Stimulated activated CD4-positive, alpha-beta T cell treated with anti-CD3 and anti-CD28 coated beads, Interleukin-4, amount 100 ng/mL, for 1 hour (primary cell): ENCODE results near the gene PRR32.
"Not testable (repeated sequence)": the region's sequence is repeated elsewhere in the genome, so short reads cannot be mapped to it uniquely, and the experiment has no call there.

ENCODE experiments used
- DNase-seq: peaks from one replicate; pipeline ENCODE4 v3.0.0-alpha.2; 2020

Gene PRR32, protein sequence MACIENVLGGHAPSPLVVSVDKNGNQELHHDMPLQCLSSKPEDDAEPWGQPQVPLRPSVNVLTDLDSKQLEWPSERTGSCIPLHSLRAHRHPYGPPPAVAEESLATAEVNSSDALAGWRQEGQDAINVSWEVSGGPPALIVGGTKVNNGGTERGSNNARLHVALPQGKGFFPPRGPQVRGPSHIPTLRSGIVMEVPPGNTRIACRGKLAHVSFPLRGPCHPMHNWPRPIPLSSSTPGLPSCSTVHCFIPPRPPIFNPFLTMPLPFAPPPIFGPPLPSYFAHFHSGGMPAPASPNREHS

DNA sequence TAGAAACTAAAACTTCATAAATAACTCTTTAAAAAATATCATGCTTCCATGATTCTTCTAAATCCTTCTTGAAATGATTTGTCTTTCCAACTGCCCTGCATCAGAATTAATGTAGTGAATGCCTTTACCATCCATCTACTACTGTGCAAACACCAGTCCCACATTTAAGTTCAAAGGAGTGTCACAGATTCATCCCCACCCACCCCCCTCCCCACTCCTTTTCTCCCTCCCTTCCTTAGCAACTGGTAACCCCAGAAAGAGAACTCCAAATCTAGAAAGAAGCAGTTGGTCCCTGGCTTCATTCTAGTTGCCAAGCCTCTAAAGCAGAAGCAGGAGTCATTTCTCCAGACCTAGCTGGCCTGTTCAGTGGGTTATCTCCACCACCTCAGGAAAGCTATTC is at the start of gene PRR32:
TSS of gene PRR32 (plus strand) at position 301 of the 400 bp plus-strand sequence. CDS start 115 bp downstream, outside the sequence.
- DNase-seq: no peak

DNA sequence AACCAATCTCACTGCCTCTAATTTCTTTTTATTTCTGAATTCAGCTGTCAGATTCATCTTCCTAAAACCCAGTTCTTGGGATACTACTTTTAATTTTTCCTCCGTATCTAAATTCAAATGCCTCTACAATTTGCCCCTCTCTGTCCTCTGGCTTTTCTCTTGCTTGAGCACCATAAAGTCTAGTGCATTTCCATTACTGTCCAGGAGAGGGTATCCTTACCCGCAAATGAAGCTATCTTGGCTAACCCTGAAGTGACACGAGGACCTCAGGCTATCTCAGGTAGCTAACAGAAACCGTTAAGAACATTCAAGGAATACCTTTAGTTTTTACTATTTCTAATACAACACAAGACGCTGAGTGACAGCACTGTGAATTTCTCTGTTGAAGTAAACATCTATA is 49.4 kb upstream of the PRR32 start:
- DNase-seq: no peak

GRCh38 chrX:126785539-126785938 is 34.0 kb upstream of the PRR32 start:
- DNase-seq: no peak

- no peak for DNase-seq
Observed at GRCh38 chrX:126799059-126799458, 20.5 kb upstream of the PRR32 start.

GRCh38 chrX:126806784-126807183 is 12.7 kb upstream of the PRR32 start:
- not testable (repeated sequence) for DNase-seq

- no peak for DNase-seq
Observed at GRCh38 chrX:126815806-126816205, 3.7 kb upstream of the PRR32 start.

DNA sequence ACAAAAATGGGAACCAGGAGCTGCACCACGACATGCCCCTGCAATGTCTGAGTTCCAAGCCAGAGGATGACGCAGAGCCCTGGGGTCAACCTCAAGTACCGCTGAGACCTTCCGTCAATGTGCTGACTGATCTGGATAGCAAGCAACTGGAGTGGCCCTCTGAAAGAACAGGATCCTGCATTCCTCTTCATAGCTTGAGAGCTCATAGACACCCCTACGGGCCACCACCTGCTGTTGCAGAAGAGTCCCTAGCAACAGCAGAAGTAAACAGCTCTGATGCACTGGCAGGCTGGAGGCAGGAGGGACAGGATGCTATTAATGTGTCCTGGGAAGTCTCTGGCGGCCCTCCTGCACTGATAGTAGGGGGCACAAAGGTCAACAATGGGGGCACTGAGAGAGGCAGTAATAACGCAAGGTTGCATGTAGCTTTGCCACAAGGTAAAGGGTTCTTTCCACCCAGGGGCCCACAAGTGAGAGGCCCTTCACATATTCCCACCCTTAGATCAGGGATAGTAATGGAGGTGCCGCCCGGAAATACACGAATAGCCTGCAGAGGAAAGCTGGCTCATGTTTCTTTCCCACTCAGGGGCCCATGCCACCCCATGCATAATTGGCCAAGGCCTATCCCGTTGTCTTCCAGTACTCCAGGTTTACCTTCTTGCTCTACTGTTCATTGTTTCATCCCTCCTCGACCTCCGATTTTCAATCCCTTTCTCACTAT is 1.3 kb downstream of the PRR32 start:
- no peak for DNase-seq

DNA sequence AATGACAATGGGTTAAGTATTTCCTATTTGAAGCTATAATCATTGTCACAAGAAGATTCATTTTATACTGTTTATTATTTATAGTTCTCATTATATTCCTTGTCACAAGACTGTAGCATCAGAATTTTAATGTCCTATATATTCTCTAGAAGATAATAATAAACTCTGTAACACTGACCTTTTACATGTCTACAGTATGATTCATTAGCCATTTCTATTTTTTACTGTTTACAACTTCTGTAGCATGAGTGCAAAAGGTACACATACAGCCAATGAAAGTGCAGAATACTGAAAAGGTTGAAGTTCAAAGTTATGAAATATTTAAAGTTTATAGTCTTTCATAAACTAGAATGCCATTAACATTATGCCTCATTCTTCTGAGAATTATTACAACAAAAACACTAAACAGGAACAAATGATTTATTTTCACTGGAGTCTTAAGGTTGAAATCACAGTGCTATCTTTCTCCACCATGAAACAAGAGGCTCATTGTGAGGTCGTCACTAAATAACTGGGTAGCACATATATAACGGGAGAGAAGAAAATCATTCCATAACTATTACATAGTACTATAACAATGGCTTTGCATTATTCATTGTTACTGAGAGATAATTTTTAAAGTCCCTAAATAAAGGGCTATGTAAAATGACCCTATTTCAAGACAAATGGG is 4.9 kb downstream of the PRR32 start:
- no peak for DNase-seq

DNA sequence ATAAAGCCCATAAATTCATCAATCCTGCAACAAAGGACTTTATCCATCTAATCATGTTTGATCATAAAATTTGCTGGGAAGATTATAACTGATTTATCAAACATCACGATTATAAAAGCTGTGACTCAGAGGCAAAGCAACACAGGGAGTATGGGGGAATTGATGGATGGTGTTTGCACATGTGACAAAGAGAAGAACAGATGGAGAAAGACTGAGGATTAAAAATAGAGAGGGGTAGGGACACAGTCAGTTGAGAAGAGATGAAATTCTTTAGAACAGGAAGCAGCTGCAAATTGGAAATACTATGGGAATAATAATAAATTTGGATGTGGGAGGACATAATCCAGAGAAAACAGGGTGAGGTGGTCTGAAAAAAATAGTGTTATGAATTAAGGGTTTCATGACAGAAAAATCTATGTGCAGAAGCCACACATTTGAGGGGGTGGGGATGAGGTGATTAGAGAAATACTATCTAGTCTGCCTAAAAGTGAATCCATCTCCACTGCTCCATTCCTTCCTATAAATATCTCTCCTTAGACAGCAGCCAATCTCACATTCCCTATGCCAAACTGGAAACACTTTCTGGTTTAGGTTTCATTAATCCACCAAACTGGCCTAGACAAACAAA is 6.2 kb downstream of the PRR32 start:
- no peak for DNase-seq

GRCh38 chrX:126836186-126836585 is 16.7 kb downstream of the PRR32 start:
- no peak for DNase-seq

DNA sequence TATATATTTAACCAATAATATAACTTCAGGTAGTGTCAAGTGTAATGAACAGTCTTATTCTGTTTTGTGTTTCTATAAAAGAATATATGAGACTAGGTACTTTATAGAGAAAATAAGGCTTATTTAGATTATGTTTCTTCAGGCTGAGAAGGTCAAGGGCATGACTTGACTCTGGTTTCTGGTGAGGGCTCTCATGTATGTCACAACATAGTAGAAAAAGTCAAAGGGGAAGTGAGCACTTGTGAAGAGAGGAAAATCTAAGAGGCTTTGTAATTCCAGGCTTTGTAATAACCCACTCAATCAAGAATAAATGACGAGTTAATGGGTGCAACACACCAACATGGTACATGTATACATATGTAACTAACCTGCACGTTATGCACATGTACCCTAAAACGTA is 27.6 kb downstream of the PRR32 start:
- no peak for DNase-seq

DNA sequence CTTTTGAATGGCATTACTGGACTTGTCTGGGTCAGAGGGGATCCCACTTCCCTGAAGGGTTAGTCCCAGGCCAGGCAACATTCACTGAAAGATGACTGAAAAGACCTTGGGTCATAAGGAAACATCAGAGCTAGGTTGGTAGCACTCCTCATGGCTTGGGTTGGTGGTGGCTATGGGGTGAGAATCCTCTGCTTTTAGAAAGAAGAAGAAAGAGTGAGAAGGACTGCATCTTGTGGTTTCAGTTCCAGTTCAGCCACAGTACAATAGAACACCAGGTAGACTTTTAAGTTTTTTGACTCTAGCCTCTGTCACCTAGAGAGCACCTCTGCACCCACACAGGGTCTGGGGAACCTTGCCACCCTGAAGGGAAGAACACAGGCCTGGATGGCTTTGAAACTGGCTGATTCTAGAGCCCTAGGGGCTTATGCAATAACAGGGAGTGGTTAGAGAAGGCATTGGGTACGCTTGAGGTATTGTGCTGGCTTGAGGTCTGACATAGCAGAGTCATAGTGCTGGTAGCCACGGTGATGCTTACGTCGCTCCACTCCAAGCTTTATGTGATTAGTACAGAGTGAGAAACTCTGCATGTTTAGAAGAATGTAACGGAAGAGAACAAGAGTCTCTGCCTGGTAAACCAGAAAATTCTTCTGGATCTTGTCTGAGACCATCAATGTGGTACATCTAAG is 36.5 kb downstream of the PRR32 start:
- DNase-seq: no peak
